MM.1S (cell line): ENCODE results near the gene CD7.

Experiments
- EZH2 ChIP-seq: fragments of 300-600 bp; sonication (generic); optimal IDR thresholded peaks from 2 replicates; pipeline ENCODE3; 2017; ENCODE audit warnings: low read depth, mild to moderate bottlenecking, antibody characterized with exemption, low read length, mixed read lengths
- EZH2phosphoT487 ChIP-seq: fragments of 300-600 bp; sonication (generic); IDR thresholded peaks from 2 replicates; pipeline ENCODE4 v1.6.1; 2018; ENCODE audit warnings: antibody characterized with exemption, low read length
- TF ChIP-seq, protein P1 (sequence below): fragments of 300-600 bp; sonication (generic); IDR thresholded peaks from 2 replicates; pipeline ENCODE4 v1.5.1; 2016; ENCODE audit warnings: antibody characterized with exemption, low read length, mixed read lengths

DNA sequence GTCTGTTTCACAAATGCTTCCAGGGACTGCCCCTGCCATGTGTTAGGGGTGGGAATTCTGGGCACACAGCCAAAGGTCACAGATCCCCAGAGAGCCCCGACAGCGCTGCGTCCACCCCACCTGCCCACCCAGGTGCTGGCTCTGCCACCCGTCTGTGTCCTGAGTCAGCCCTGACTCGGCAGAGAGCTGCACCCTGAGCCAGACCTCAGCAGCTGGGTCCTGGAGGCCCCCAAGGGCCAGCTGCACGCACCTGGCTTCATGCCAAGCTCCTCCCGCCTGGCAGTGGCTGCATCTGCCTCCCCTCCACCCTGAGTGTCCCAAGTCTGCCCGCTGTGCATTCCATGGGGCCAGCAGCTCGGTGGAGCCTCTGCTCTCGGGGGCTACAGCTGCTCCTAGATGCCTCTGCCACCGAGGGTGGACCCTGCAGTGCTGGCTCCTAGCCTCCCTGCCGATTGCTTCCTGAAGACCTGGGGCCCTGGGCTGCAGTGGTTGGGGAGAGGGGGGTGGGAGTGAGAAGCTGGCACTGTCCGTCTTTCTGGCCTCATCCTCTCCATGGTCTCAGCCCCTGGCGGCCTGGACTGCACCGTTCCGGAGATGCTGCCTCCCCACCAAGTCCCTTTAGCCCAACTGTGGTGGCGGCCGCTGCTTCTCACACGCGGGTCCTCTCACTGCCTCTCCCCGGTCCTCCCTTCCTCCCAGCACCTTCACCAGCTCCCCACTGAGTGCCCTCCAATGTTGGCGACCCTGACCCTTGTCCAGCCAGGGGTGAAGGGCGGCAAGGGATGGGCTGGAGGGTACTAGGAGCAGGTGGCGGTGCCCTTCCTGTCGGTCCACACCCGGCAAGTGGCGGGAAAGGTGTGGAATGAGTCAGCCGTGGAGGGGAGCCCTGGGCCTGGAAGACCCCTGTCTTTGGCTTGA lies 13.2 kb upstream of the CD7 start:
- TF ChIP-seq, protein P1, sequence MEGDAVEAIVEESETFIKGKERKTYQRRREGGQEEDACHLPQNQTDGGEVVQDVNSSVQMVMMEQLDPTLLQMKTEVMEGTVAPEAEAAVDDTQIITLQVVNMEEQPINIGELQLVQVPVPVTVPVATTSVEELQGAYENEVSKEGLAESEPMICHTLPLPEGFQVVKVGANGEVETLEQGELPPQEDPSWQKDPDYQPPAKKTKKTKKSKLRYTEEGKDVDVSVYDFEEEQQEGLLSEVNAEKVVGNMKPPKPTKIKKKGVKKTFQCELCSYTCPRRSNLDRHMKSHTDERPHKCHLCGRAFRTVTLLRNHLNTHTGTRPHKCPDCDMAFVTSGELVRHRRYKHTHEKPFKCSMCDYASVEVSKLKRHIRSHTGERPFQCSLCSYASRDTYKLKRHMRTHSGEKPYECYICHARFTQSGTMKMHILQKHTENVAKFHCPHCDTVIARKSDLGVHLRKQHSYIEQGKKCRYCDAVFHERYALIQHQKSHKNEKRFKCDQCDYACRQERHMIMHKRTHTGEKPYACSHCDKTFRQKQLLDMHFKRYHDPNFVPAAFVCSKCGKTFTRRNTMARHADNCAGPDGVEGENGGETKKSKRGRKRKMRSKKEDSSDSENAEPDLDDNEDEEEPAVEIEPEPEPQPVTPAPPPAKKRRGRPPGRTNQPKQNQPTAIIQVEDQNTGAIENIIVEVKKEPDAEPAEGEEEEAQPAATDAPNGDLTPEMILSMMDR: no peak
- TF ChIP-seq EZH2phosphoT487: no peak
- TF ChIP-seq EZH2: no peak
